Lower lobe of right lung (tissue), 2 donors: ENCODE measurements around the gene RALGDS. TPM values are rescaled to one million over a fixed set of nuclear protein-coding genes. Genes with fewer than 3 reads are reported as not detected.
A peak's percentile ranks its signal among the peaks of the same experiment; 100 is the strongest.

Source experiments
- ATAC-seq, 2 donors: fragments of 200-7000 bp; cut with Tn5 transposase; one replicate each; pipeline ENCODE4 v1.9.1; 2020 to 2022; ENCODE audit warnings: mild to moderate bottlenecking in 2 of 2, moderate library complexity in 2 of 2
- DNase-seq: peaks from one replicate; pipeline ENCODE4 v3.0.0-alpha.2; 2020
- H3K27ac ChIP-seq: fragments of 200-600 bp; one replicate; pipeline ENCODE4 v1.8.0; 2022
- H3K27me3 ChIP-seq: fragments of 200-600 bp; one replicate; pipeline ENCODE4 v1.8.0; 2022; ENCODE audit warnings: low read depth
- H3K36me3 ChIP-seq: fragments of 200-600 bp; one replicate; pipeline ENCODE4 v1.8.0; 2022; ENCODE audit warnings: mild to moderate bottlenecking
- H3K4me1 ChIP-seq: fragments of 200-600 bp; one replicate; pipeline ENCODE4 v1.8.0; 2022
- H3K4me3 ChIP-seq: fragments of 200-600 bp; one replicate; pipeline ENCODE4 v1.8.0; 2022; ENCODE audit warnings: mild to moderate bottlenecking
- H3K9me3 ChIP-seq: fragments of 200-600 bp; one replicate; pipeline ENCODE4 v1.8.0; 2022
- intact Hi-C: fragments of 100-400 bp; cut with DNase I; formaldehyde crosslinking; loops from one replicate; pipeline ENCODE4 v1.11.0; 2022
- total RNA-seq: library from RNA; stranded (reverse); fragmentation: NEBNext Ultra II Directional; extraction: Animal tissue kit (Norgen Biotek cat#: 25700); gene quantifications from one replicate; pipeline ENCODE4 v1.2.1, GENCODE V29; 2021
- TF ChIP-seq, protein P1 (sequence below): fragments of 200-600 bp; IDR thresholded peaks from one replicate; pipeline ENCODE4 v1.8.0; 2022; ENCODE audit warnings: antibody characterized with exemption, mild to moderate bottlenecking
- donor health status: DM: no; HTN: yes; CAD: no; lungs with severe emphysema.

The RALGDS gene
- total RNA-seq, 1 donor from 2014 or later = 71.1 TPM

GRCh38 chr9:133162861-133163503 is 41.9 kb upstream of the RALGDS start:
- Histone ChIP-seq H3K4me3 (peak overlapping the region; percentile 76), H3K27ac (peak overlapping the region; percentile 81), H3K27me3 (no peaks in the 10 kb centered on the region), H3K4me1 (peaks cover 28% of the 10 kb centered on the region), H3K36me3 (peaks cover 13% of the 10 kb centered on the region), H3K9me3 (no peaks in the 10 kb centered on the region)
- DNase-seq = peak; percentile 47
- TF ChIP-seq, protein P1, sequence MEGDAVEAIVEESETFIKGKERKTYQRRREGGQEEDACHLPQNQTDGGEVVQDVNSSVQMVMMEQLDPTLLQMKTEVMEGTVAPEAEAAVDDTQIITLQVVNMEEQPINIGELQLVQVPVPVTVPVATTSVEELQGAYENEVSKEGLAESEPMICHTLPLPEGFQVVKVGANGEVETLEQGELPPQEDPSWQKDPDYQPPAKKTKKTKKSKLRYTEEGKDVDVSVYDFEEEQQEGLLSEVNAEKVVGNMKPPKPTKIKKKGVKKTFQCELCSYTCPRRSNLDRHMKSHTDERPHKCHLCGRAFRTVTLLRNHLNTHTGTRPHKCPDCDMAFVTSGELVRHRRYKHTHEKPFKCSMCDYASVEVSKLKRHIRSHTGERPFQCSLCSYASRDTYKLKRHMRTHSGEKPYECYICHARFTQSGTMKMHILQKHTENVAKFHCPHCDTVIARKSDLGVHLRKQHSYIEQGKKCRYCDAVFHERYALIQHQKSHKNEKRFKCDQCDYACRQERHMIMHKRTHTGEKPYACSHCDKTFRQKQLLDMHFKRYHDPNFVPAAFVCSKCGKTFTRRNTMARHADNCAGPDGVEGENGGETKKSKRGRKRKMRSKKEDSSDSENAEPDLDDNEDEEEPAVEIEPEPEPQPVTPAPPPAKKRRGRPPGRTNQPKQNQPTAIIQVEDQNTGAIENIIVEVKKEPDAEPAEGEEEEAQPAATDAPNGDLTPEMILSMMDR = no peak
- ATAC-seq = peak in 1 of 2 donors; percentile 16
- intact Hi-C loops = no loop called here

DNA sequence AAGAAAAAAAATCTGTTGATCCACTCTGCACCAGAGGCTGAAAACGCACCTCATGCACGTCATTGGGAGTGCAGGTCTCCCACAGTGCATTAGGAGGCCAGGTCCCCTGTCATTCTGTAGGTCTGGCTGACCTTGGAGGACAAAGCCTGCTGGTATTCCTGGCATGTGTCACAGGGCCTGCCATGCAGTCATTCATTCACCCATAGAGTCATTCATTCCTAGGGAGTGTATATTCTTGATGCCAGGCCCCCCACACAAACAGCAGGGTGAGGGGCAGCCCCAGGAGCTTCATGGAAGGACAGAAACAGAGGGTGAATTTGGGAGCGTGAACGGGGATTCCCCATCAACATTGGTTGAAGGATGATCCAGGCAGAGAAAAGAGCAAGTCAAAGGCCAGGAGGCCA is 40.5 kb upstream of the RALGDS start:
- intact Hi-C loops = no loop called here
- Histone ChIP-seq H3K4me3 (no peak overlapping the region), H3K27ac (no peak overlapping the region), H3K27me3 (no peaks in the 10 kb centered on the region), H3K36me3 (peaks cover 13% of the 10 kb centered on the region), H3K4me1 (peaks cover 28% of the 10 kb centered on the region), H3K9me3 (no peaks in the 10 kb centered on the region)
- no peak for ATAC-seq
- peak; percentile 24 for DNase-seq
- TF ChIP-seq, protein P1 = no peak

DNA sequence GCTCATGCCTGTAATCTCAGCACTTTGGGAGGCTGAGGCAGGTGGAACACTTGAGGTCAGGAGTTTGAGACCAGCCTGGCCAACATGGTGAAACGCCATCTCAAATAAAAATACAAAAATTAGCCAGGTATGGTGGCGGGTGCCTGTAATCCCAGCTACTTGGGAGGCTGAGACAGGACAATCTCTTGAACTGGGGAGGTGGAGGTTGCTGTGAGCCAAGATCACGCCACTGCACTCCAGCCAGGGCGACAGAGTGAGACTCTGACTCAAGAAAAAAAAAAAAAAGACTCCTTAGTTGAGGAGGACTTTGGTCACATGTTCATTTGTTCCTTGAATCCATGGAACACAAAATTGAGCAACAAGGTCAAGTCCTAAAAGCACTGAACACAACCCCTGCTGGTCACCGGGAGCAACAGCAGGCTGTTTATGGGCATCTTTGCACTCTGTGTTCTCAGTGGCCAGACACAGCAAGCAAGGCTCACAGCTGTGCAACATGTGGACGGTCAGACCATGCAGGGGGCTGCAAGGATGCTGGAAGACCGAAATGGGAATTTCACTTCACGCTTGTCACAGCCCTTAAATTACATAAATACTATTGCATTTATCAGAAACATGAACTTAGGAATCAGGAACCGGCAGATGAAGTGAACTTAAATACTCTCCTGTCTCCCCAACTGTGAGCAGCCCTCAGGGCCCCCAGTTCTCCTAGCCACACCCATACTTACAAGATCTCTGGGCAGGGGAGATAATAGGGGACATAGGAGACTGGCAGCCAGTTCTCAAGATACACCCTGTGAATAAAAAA is 39.9 kb upstream of the RALGDS start:
- TF ChIP-seq, protein P1 = peak; percentile 74
- Histone ChIP-seq H3K27ac (no peak overlapping the region), H3K27me3 (no peaks in the 10 kb centered on the region), H3K9me3 (no peaks in the 10 kb centered on the region), H3K4me3 (no peak overlapping the region), H3K36me3 (peaks cover 13% of the 10 kb centered on the region), H3K4me1 (peaks cover 28% of the 10 kb centered on the region)
- intact Hi-C loops = no loop called here
- DNase-seq (peak; percentile 82), ATAC-seq (peak; percentile 84 to 88)

DNA sequence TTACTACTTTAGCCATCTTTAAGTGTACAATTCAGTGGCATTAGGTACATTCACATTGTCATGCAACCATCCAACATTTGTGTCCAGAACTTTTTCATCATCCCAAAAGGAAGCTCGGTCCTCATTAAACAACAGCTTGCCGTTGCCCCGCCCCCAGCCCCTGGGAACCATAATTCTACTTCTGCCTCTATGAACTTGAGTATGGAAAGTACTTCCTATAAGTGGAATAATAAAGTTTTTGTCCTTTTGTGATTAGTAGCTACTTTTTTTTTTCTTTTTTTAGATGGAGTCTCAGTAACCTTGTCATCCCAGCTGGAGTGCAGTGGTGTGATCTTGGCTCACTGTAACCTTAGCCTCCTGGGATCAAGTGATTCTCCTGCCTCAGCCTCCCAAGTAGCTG is 37.7 kb upstream of the RALGDS start:
- Histone ChIP-seq H3K9me3 (no peaks in the 10 kb centered on the region), H3K4me3 (no peak overlapping the region), H3K27ac (no peak overlapping the region), H3K27me3 (no peaks in the 10 kb centered on the region), H3K36me3 (peaks cover 17% of the 10 kb centered on the region), H3K4me1 (peaks cover 18% of the 10 kb centered on the region)
- intact Hi-C loops = no loop called here
- ATAC-seq = no peak
- peak; percentile 13 for DNase-seq
- TF ChIP-seq, protein P1 = no peak

GRCh38 chr9:133155156-133155555 is 34.1 kb upstream of the RALGDS start:
- H3K27me3 ChIP-seq = no peaks in the 10 kb centered on the region
- TF ChIP-seq, protein P1 = no peak
- no peak overlapping the region for H3K27ac ChIP-seq
- no peaks in the 10 kb centered on the region for H3K9me3 ChIP-seq
- no peak overlapping the region for H3K4me3 ChIP-seq
- H3K36me3 ChIP-seq = peaks cover 14% of the 10 kb centered on the region
- intact Hi-C loops = no loop called here
- ATAC-seq (no peak), DNase-seq (peak; percentile 38)
- no peaks in the 10 kb centered on the region for H3K4me1 ChIP-seq
